ENCODE measurements around the gene PRPF6. TPM values are rescaled to one million over a fixed set of nuclear protein-coding genes. Genes with fewer than 3 reads are reported as not detected.

Gene PRPF6
- total and polyA plus RNA-seq, 2 of the 13 experiments (the other 11 are each of a cell fraction or from before 2014, with no cell fraction given), result 63.7 to 101 TPM

DNA sequence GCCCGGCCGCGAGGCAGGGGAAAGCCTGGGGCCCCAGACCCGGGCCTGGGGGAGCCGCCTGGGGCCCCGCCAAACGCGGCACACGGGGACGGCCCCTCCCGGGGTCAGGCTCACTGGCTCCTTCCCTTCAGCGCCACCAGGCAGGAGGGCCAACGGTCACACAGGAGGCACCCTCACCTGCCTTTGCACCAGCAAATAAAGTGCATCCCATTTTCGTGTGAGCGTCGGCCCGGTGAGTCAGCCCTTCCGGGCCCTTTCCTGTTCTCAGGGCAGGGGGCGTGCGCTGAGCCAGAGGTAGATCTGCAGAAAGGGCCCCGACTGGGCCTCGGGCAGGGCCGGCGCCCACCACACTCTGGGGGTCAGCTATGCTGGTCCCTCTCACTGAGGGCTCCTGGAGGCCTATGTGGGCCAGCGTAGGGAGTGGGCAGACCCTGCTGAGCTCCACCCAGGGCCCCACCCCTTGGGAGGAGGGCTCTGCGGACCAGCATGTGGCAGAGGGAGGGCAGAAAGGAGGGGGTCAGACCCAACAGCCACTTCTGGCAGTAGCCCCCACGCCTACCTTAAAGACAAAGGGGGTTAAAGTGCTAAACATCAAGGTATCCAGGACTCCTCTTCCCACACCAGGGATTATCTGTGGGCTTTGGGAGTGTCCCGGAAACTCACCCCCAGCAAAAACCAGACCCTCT, 23.8 kb upstream of the PRPF6 start (continued):
- TF ChIP-seq CEBPG (CRISPR knock-in tag; IDR thresholded peaks at IDR 0.05) (peak; percentile 22; the same call in 1 of the 2 replicates), TEAD3 (CRISPR knock-in tag; optimal IDR thresholded peaks at IDR 0.05; ENCODE audit: borderline replicate concordance) (peak; percentile 77), KDM6A (CRISPR knock-in tag; IDR thresholded peaks at IDR 0.05; ENCODE audit: low read depth) (peak; percentile 35; the same call in 1 of the 2 replicates), KLF16 (CRISPR knock-in tag; IDR thresholded peaks at IDR 0.05) (peak in 1 of 2 experiments; percentile 88; a peak in 2 of 4 replicates), SNRNP70 (IDR thresholded peaks at IDR 0.05; ENCODE audit: low read depth, low read length) (no peak), ARNT2 (CRISPR knock-in tag; IDR thresholded peaks at IDR 0.05; ENCODE audit: low read depth) (peak; percentile 46; the same call in 1 of the 2 replicates), NR1H2 (CRISPR knock-in tag; IDR thresholded peaks at IDR 0.05; ENCODE audit: borderline replicate concordance, low read depth) (no peak), MYNN (CRISPR knock-in tag; IDR thresholded peaks at IDR 0.05; ENCODE audit: low read depth) (peak; percentile 86; the same call in 1 of the 2 replicates), SPEN (CRISPR knock-in tag; IDR thresholded peaks at IDR 0.05; ENCODE audit: low read depth) (peak; percentile 74; the same call in 1 of the 2 replicates), ZKSCAN1 (IDR thresholded peaks at IDR 0.05; ENCODE audit: low read length) (no peak), ZBTB39 (CRISPR knock-in tag; IDR thresholded peaks at IDR 0.05) (no peak), KAT7 (CRISPR knock-in tag; IDR thresholded peaks at IDR 0.05; ENCODE audit: borderline replicate concordance) (no peak), ZBTB7B (CRISPR knock-in tag; IDR thresholded peaks at IDR 0.05) (peak; percentile 97), MZF1 (CRISPR knock-in tag; IDR thresholded peaks at IDR 0.05; ENCODE audit: borderline replicate concordance) (peak; percentile 21; the same call in 1 of the 2 replicates), ZNF350 (CRISPR knock-in tag; IDR thresholded peaks at IDR 0.05; ENCODE audit: borderline replicate concordance, low read depth) (peak; percentile 91), NR2F2 (IDR thresholded peaks at IDR 0.05; ENCODE audit: borderline replicate concordance, low read depth) (peak; percentile 33; the same call in 1 of the 2 replicates), ZNF382 (CRISPR knock-in tag; IDR thresholded peaks at IDR 0.05; ENCODE audit: borderline replicate concordance) (no peak), ZC3H13 (CRISPR knock-in tag; IDR thresholded peaks at IDR 0.05) (no peak), TBL1XR1 (IDR thresholded peaks at IDR 0.05; ENCODE audit: borderline replicate concordance, low read length, partially characterized antibody) (no peak), SRSF9 (IDR thresholded peaks at IDR 0.05; ENCODE audit: borderline replicate concordance, insufficient read depth, low read depth, low read length, poor library complexity, severe bottlenecking) (no peak)
- TF ChIP-seq, protein P1, sequence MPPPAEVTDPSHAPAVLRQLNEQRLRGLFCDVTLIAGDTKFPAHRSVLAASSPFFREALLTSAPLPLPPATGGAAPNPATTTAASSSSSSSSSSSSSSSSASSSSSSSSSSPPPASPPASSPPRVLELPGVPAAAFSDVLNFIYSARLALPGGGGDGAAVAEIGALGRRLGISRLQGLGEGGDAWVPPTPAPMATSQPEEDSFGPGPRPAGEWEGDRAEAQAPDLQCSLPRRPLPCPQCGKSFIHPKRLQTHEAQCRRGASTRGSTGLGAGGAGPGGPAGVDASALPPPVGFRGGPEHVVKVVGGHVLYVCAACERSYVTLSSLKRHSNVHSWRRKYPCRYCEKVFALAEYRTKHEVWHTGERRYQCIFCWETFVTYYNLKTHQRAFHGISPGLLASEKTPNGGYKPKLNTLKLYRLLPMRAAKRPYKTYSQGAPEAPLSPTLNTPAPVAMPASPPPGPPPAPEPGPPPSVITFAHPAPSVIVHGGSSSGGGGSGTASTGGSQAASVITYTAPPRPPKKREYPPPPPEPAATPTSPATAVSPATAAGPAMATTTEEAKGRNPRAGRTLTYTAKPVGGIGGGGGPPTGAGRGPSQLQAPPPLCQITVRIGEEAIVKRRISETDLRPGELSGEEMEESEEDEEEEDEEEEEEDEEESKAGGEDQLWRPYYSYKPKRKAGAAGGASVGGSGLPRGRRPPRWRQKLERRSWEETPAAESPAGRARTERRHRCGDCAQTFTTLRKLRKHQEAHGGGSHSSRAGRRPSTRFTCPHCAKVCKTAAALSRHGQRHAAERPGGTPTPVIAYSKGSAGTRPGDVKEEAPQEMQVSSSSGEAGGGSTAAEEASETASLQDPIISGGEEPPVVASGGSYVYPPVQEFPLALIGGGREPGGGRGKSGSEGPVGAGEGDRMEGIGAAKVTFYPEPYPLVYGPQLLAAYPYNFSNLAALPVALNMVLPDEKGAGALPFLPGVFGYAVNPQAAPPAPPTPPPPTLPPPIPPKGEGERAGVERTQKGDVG (CRISPR knock-in tag; IDR thresholded peaks at IDR 0.05; ENCODE audit: borderline replicate concordance), result no peak

Measured in HepG2 (cell line).